ENCODE results near the gene SLC35G3.
"Not testable (repeated sequence)": the region's sequence is repeated elsewhere in the genome, so short reads cannot be mapped to it uniquely, and the experiment has no call there.

DNA sequence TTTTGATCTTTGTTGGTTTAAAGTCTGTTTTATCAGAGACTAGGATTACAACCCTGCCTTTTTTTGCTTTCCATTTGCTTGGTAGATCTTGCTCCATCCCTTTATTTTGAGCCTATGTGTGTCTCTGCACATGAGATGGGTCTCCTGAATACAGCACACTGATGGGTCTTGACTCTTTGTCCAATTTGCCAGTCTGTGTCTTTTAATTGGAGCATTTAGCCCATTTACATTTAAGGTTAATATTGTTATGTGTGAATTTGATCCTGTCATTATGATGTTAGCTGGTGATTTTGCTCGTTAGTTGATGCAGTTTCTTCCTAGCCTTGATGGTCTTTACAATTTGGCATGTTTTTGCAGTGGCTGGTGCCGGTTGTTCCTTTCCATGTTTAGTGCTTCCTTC, 8.4 kb upstream of the SLC35G3 start:
- TF ChIP-seq, protein P1, sequence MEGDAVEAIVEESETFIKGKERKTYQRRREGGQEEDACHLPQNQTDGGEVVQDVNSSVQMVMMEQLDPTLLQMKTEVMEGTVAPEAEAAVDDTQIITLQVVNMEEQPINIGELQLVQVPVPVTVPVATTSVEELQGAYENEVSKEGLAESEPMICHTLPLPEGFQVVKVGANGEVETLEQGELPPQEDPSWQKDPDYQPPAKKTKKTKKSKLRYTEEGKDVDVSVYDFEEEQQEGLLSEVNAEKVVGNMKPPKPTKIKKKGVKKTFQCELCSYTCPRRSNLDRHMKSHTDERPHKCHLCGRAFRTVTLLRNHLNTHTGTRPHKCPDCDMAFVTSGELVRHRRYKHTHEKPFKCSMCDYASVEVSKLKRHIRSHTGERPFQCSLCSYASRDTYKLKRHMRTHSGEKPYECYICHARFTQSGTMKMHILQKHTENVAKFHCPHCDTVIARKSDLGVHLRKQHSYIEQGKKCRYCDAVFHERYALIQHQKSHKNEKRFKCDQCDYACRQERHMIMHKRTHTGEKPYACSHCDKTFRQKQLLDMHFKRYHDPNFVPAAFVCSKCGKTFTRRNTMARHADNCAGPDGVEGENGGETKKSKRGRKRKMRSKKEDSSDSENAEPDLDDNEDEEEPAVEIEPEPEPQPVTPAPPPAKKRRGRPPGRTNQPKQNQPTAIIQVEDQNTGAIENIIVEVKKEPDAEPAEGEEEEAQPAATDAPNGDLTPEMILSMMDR (IDR thresholded peaks at IDR 0.05 in 4 of 5, conservative IDR thresholded peaks at IDR 0.05 in 1 of 5) = not testable (repeated sequence)
- TF ChIP-seq POLR2A (IDR thresholded peaks at IDR 0.05) = not testable (repeated sequence)
